ENCODE results near the gene SP5.

DNA sequence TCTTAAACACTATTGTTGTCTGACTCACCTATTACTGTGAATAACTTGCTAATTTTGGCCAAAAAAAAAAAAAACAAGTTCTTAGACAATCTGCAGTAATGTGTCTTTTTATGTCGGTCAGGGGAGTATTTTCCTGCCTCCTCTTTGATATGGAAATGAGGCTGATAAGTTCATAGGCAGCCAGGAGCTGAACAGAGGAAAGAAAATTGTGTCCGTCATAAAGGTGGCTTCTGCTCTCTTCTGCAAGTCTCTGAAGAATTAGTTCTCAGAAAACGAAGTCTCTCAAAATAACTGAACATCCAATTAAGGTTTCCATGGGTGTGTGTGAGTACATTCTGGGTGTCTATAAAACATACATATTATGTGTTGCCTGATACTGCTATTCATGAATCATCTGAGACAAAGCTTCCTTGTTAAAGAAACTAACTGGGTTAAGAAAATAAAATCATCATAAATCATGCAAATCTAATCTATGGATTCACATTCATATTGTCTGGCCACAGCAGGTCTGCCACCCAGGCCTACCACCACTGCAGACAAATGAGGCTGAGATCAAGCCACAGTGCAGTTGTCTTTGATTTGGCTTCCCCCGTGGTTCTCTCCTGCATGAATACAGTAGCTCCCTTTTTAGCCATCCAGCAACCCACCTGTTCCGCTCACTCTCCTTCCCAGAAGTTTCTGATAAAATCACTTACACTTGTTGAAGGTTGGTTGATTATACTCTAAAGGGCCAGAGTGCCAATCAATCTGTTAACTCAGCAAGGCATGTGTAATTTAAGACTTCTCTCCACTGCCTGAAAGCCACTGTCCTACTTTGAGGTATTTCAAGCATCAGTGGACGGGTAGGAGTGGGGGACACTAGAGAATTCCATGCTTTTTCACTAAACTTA is 19.4 kb upstream of the SP5 start:
- TF ChIP-seq, protein P1, sequence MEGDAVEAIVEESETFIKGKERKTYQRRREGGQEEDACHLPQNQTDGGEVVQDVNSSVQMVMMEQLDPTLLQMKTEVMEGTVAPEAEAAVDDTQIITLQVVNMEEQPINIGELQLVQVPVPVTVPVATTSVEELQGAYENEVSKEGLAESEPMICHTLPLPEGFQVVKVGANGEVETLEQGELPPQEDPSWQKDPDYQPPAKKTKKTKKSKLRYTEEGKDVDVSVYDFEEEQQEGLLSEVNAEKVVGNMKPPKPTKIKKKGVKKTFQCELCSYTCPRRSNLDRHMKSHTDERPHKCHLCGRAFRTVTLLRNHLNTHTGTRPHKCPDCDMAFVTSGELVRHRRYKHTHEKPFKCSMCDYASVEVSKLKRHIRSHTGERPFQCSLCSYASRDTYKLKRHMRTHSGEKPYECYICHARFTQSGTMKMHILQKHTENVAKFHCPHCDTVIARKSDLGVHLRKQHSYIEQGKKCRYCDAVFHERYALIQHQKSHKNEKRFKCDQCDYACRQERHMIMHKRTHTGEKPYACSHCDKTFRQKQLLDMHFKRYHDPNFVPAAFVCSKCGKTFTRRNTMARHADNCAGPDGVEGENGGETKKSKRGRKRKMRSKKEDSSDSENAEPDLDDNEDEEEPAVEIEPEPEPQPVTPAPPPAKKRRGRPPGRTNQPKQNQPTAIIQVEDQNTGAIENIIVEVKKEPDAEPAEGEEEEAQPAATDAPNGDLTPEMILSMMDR (IDR thresholded peaks at IDR 0.05 in 8 of 11, conservative IDR thresholded peaks at IDR 0.05 in 3 of 11): no peak
- TF ChIP-seq POLR2A (IDR thresholded peaks at IDR 0.05): no peak
